Ascending aorta (tissue), 2 donors: Measurements from ENCODE around the gene CCR9. TPM values are rescaled to one million over a fixed set of nuclear protein-coding genes. Genes with fewer than 3 reads are reported as not detected.
A peak's percentile ranks its signal among the peaks of the same experiment; 100 is the strongest.

Experiments
- DNase-seq, 2 donors: peaks; one replicate each; pipeline ENCODE4 v3.0.0-alpha.2; 2019; ENCODE audit warnings: low spot score in 2 of 2
- H3K27ac ChIP-seq, 2 donors: fragments of 200-600 bp; sonication (generic); one replicate each; pipeline ENCODE4 v1.5.1; 2016 to 2017; ENCODE audit warnings: mild to moderate bottlenecking in 1 of 2
- H3K27me3 ChIP-seq: fragments of 200-600 bp; sonication (generic); one replicate; pipeline ENCODE4 v1.5.1; 2017
- H3K36me3 ChIP-seq, 2 donors: fragments of 200-600 bp; sonication (generic); one replicate each; pipeline ENCODE4 v1.5.1; 2016
- H3K4me1 ChIP-seq, 2 donors: fragments of 200-600 bp; sonication (generic); one replicate each; pipeline ENCODE4 v1.5.1; 2016 to 2017; ENCODE audit warnings: mild to moderate bottlenecking in 1 of 2
- H3K4me3 ChIP-seq, 2 donors: fragments of 200-600 bp; sonication (generic); one replicate each; pipeline ENCODE4 v1.5.1; 2016 to 2017; ENCODE audit warnings: mild to moderate bottlenecking in 1 of 2
- H3K9me3 ChIP-seq, 2 donors: fragments of 200-600 bp; sonication (generic); one replicate each; pipeline ENCODE4 v1.5.1; 2016
- intact Hi-C: fragments of 100-400 bp; cut with DNase I; formaldehyde crosslinking; loops from one replicate; pipeline ENCODE4 v1.15.1; 2023
- total RNA-seq: library from RNA; depleted of rRNA; stranded (reverse); fragments of >200 nt; gene quantifications from one replicate; pipeline ENCODE4 v1.1.0, GENCODE V29; 2016
- TF ChIP-seq, protein P1 (sequence below), 3 experiments: fragments of 200-600 bp in 2 of 3; fragments of 450-650 bp in 1 of 3; sonication (generic) in 2 of 3; IDR thresholded peaks; one replicate each; pipeline ENCODE4 v1.5.1; 2016 to 2019; ENCODE audit warnings: antibody characterized with exemption in 3 of 3, mild to moderate bottlenecking in 1 of 3, moderate library complexity in 1 of 3

The CCR9 gene
- total RNA-seq, 1 donor from 2014 or later, result not detected

DNA sequence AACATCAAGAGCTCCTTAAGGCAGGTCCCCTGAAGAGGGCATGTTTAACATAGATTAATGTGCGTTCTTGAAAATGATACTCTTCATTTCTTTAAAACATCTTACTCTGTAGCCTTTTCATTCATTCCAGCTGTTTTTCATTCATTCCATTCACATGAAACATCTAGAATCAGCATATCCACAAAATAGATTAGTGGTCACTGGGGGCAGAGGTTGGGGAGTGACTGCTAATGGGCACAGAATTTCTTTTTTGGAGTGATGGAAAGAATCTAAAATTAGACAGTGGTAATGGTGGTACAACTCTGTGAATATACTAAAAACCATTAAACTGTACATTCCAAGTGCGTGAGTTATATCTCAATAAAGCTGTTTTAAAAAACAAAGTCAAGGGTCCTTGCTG, 41.5 kb downstream of the CCR9 start:
- Histone ChIP-seq H3K27ac (no peak overlapping the region), H3K4me3 (no peak overlapping the region), H3K27me3 (no peaks in the 10 kb centered on the region), H3K36me3 (peaks cover 78% of the 10 kb centered on the region in 2 donors), H3K4me1 (no peaks in the 10 kb centered on the region), H3K9me3 (no peaks in the 10 kb centered on the region)
- TF ChIP-seq, protein P1, sequence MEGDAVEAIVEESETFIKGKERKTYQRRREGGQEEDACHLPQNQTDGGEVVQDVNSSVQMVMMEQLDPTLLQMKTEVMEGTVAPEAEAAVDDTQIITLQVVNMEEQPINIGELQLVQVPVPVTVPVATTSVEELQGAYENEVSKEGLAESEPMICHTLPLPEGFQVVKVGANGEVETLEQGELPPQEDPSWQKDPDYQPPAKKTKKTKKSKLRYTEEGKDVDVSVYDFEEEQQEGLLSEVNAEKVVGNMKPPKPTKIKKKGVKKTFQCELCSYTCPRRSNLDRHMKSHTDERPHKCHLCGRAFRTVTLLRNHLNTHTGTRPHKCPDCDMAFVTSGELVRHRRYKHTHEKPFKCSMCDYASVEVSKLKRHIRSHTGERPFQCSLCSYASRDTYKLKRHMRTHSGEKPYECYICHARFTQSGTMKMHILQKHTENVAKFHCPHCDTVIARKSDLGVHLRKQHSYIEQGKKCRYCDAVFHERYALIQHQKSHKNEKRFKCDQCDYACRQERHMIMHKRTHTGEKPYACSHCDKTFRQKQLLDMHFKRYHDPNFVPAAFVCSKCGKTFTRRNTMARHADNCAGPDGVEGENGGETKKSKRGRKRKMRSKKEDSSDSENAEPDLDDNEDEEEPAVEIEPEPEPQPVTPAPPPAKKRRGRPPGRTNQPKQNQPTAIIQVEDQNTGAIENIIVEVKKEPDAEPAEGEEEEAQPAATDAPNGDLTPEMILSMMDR (IDR thresholded peaks at IDR 0.05), result no peak
- intact Hi-C loops, result loop anchor here (10.0 kb wide), 1 partner anchor 413 kb away; no protein-coding TSS in a partner anchor
- DNase-seq, result no peak

DNA sequence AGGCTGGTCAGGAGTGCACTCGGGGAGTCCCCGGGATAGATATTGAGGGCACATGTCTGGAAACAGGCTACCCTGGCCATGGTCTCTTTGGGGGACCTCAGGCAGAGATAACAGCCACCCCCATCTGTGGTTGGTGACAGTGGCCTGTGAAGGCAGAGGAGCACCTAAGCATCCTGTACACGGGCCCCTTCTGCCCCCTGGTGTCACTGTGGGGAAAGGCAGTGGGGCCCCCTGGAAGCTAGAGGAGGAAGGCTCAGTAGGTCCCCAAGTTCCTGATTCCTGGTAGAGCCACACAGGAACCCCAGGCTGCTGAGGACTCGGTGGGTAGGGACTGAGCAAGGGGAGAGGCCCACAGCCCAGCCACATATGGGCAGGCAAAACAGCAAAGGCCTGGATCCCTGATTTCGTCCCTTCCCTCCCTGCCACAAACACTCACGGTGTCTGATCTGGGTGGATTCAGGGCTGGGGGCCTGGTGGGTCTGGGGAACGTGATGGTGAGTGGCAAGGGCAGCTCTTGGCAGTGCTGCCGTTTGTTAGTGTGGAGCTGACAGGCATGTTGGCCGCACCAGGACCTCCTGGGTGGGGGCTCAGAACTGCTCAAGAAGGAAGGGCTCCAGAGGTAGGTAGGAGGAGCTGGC, 42.8 kb downstream of the CCR9 start:
- no peak overlapping the region for H3K4me3 ChIP-seq
- H3K4me1 ChIP-seq, result no peaks in the 10 kb centered on the region
- TF ChIP-seq, protein P1 (IDR thresholded peaks at IDR 0.05), result peak; percentile 31 to 37 (median 34)
- no peak for DNase-seq
- peaks cover 67 to 78% of the 10 kb centered on the region in 2 donors for H3K36me3 ChIP-seq
- H3K9me3 ChIP-seq, result no peaks in the 10 kb centered on the region
- intact Hi-C loops, result loop anchor here (10.0 kb wide), 1 partner anchor 414 kb away; no protein-coding TSS in a partner anchor
- no peak overlapping the region for H3K27ac ChIP-seq
- no peaks in the 10 kb centered on the region for H3K27me3 ChIP-seq

DNA sequence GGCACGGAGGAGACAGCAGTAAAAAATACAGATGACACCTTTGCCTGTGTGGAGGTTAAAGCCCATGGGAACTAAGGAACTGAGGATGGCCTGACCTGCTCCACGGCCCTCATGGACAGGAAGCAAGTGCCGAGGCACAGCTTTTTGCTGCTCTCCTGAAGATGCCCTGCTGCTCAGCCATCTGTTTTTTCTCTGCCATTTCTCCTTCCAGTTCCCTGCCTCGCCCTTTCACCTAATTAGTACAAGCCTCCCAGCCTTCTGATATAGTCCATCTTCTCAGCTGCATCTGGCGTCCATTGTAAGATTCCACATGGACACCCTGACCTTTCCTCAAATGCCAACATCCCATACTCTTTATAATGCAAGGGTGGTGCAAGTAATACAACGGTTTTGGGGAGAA, 45.2 kb downstream of the CCR9 start:
- intact Hi-C loops, result no loop called here
- H3K4me1 ChIP-seq, result no peaks in the 10 kb centered on the region
- H3K27ac ChIP-seq, result no peak overlapping the region
- peaks cover 74 to 97% of the 10 kb centered on the region in 2 donors for H3K36me3 ChIP-seq
- DNase-seq, result no peak
- TF ChIP-seq, protein P1 (IDR thresholded peaks at IDR 0.05), result no peak
- no peaks in the 10 kb centered on the region for H3K9me3 ChIP-seq
- no peak overlapping the region for H3K4me3 ChIP-seq
- no peaks in the 10 kb centered on the region for H3K27me3 ChIP-seq

DNA sequence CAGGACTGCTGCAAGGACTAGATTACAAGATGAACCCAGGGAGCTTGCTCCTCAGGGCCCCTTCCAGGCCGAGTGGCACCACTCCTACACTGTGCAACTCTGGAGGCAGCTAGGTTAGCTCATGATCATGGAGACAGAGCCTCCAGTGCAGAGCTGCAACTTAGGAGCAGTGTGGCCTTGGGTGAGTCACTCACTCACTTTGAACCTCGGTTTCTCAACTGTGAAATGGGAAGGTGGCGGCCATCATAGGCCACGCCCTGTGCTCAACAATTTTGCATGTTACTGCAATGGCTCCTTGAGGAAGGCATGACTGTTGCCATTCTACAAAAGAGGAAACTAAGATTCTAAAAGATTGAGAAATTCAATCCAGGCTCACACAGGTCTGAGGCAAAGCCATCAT, 45.8 kb downstream of the CCR9 start:
- H3K27me3 ChIP-seq, result no peaks in the 10 kb centered on the region
- peaks cover 75 to 99% of the 10 kb centered on the region in 2 donors for H3K36me3 ChIP-seq
- H3K27ac ChIP-seq, result no peak overlapping the region
- TF ChIP-seq, protein P1 (IDR thresholded peaks at IDR 0.05), result no peak
- H3K4me3 ChIP-seq, result no peak overlapping the region
- H3K9me3 ChIP-seq, result no peaks in the 10 kb centered on the region
- H3K4me1 ChIP-seq, result no peaks in the 10 kb centered on the region
- intact Hi-C loops, result no loop called here
- no peak for DNase-seq

DNA sequence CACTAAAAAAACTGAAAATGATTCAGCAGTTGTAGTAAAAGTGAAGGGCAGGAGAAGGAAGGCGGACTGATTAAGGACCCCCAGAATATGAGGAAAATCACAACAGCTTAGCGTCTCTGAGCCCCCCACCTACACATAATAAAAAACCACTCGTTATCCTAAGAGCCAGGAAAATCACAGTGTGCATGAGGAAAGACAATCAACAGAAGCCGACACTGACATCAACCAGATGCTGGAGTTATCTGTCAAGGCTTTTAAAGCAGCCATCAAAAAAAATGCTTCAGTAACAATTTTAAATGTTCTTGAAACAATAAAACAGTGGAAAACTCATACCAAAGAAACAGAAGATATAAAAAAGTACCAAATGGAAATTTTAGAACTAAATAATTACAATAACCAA, 47.2 kb downstream of the CCR9 start:
- no peak overlapping the region for H3K27ac ChIP-seq
- TF ChIP-seq, protein P1 (IDR thresholded peaks at IDR 0.05), result no peak
- H3K4me3 ChIP-seq, result no peak overlapping the region
- no peaks in the 10 kb centered on the region for H3K4me1 ChIP-seq
- DNase-seq, result no peak
- intact Hi-C loops, result no loop called here
- H3K9me3 ChIP-seq, result no peaks in the 10 kb centered on the region
- H3K36me3 ChIP-seq, result peaks cover 71 to 98% of the 10 kb centered on the region in 2 donors
- H3K27me3 ChIP-seq, result no peaks in the 10 kb centered on the region
